GM23248 (cell line): ENCODE results near the gene COL23A1.

ENCODE experiments used
- EZH2 ChIP-seq: fragments of 200-600 bp; sonication (generic); IDR thresholded peaks from 2 replicates; pipeline ENCODE4 v1.6.1; 2018; ENCODE audit warnings: antibody characterized with exemption, mild to moderate bottlenecking; ENCODE audit not compliant: insufficient read depth, poor library complexity, severe bottlenecking
- EZH2phosphoT487 ChIP-seq: fragments of 200-600 bp; sonication (generic); IDR thresholded peaks from 2 replicates; pipeline ENCODE4 v1.6.1; 2018; ENCODE audit warnings: antibody characterized with exemption, moderate library complexity, mild to moderate bottlenecking, low read depth; ENCODE audit not compliant: insufficient read depth

- TF ChIP-seq EZH2phosphoT487 (no peak), EZH2 (no peak)
Observed at GRCh38 chr5:178555771-178556211, 34.4 kb downstream of the COL23A1 start.
